H1 (cell line): ENCODE measurements around the gene RPL32. TPM values are rescaled to one million over a fixed set of nuclear protein-coding genes. Genes with fewer than 3 reads are reported as not detected.

Source experiments
- CTCF ChIA-PET: fragments of 300-600 bp; sonication (Branson Sonifier 250); formaldehyde crosslinking; loops from one replicate; lab custom pipeline; 2021; ENCODE audit not compliant: partially characterized antibody; lab: Charles Lee
- POLR2A ChIA-PET: fragments of 300-600 bp; sonication (Branson Sonifier 250); formaldehyde crosslinking; loops from one replicate; lab custom pipeline; 2021; ENCODE audit warnings: inconsistent platforms; ENCODE audit not compliant: partially characterized antibody; lab: Charles Lee
- DNase-seq, 2 experiments: peaks; one replicate each; pipeline versions ENCODE4 v3.0.0 to v3.0.0-alpha.2; 2010 to 2022; ENCODE audit warnings: low spot score in 2 of 2, low read depth in 1 of 2, mixed read lengths in 1 of 2
- FAIRE-seq: peaks from 2 replicates; lab custom pipeline; 2011; peaks lifted over from hg19 to GRCh38; lab: Jason Lieb, UNC
- H2AFZ ChIP-seq: 2 replicates; pipeline ENCODE4 v1.8.1; 2012; ENCODE audit warnings: low read length, inconsistent platforms
- H2AK5ac ChIP-seq: 2 replicates; pipeline ENCODE4 v1.6.1; 2013; ENCODE audit warnings: low read depth, low read length
- H2BK120ac ChIP-seq: replicated peaks from 2 replicates; pipeline ENCODE3; 2013; ENCODE audit warnings: low read depth, low read length, inconsistent platforms
- H2BK12ac ChIP-seq: 2 replicates; pipeline ENCODE4 v1.6.1; 2013; ENCODE audit warnings: low read depth, low read length
- H2BK15ac ChIP-seq: 2 replicates; pipeline ENCODE4 v1.6.1; 2013; ENCODE audit warnings: low read length
- H2BK20ac ChIP-seq: 2 replicates; pipeline ENCODE4 v1.6.1; 2013; ENCODE audit warnings: low read length
- H2BK5ac ChIP-seq: 2 replicates; pipeline ENCODE4 v1.6.1; 2013; ENCODE audit warnings: low read depth, low read length
- H3K14ac ChIP-seq: 2 replicates; pipeline ENCODE4 v1.6.1; 2013; ENCODE audit warnings: inconsistent platforms; ENCODE audit not compliant: insufficient read length
- H3K18ac ChIP-seq: 2 replicates; pipeline ENCODE4 v1.6.1; 2013; ENCODE audit warnings: low read length; ENCODE audit errors: extremely low read depth
- H3K23ac ChIP-seq: 2 replicates; pipeline ENCODE4 v1.6.1; 2013; ENCODE audit warnings: inconsistent platforms; ENCODE audit not compliant: insufficient read length
- H3K23me2 ChIP-seq: 2 replicates; pipeline ENCODE4 v1.6.1; 2013; ENCODE audit warnings: low read depth, low read length
- H3K27ac ChIP-seq: 2 replicates; pipeline ENCODE4 v1.6.1; 2011; ENCODE audit warnings: low read depth, low read length, inconsistent platforms
- H3K27me3 ChIP-seq, 4 experiments: replicated peaks in 1 of 4; 1 replicate in 1 of 4; 2 replicates in 3 of 4; pipeline versions ENCODE4 v1.6.1 to v1.8.1; 2011 to 2013; ENCODE audit warnings: low read length in 3 of 4, mild to moderate bottlenecking in 3 of 4, inconsistent platforms in 2 of 4, mixed read lengths in 2 of 4, moderate library complexity in 1 of 4; ENCODE audit not compliant: control insufficient read depth in 3 of 4, insufficient read depth in 3 of 4; ENCODE audit errors: extremely low read depth in 1 of 4
- H3K36me3 ChIP-seq, 4 experiments: 2 replicates each; pipeline versions ENCODE4 v1.6.1 to v1.8.1; 2011 to 2013; ENCODE audit warnings: mild to moderate bottlenecking in 4 of 4, low read length in 3 of 4, moderate library complexity in 2 of 4, control low read depth in 1 of 4, inconsistent platforms in 1 of 4; ENCODE audit not compliant: insufficient read depth in 4 of 4, control insufficient read depth in 2 of 4
- H3K4ac ChIP-seq: replicated peaks from 2 replicates; pipeline ENCODE3; 2013; ENCODE audit warnings: low read length, low read depth, mixed read lengths, inconsistent platforms; ENCODE audit not compliant: insufficient read length
- H3K4me1 ChIP-seq, 4 experiments: replicated peaks in 1 of 4; 1 replicate in 1 of 4; 2 replicates in 3 of 4; pipeline versions ENCODE4 v1.6.1 to v1.8.1; 2011 to 2013; ENCODE audit warnings: low read length in 3 of 4, inconsistent platforms in 2 of 4, mixed read lengths in 1 of 4; ENCODE audit not compliant: insufficient read depth in 4 of 4, control insufficient read depth in 3 of 4
- H3K4me2 ChIP-seq, 2 experiments: 2 replicates each; pipeline versions ENCODE4 v1.6.1 to v1.8.1; 2011 to 2013; ENCODE audit warnings: low read depth in 2 of 2, low read length in 2 of 2, control low read depth in 1 of 2, inconsistent platforms in 1 of 2, mild to moderate bottlenecking in 1 of 2; ENCODE audit not compliant: insufficient read depth in 1 of 2
- H3K4me3 ChIP-seq, 4 experiments: fragments of 200-600, 300-600 bp in 1 of 4; sonication (generic), shearing (Covaris generic), sonication (Bioruptor Twin) in 1 of 4; 2 replicates each; pipeline versions ENCODE4 v1.5.1 to v1.8.1; 2011 to 2016; ENCODE audit warnings: low read length in 4 of 4, low read depth in 3 of 4, control low read depth in 2 of 4, inconsistent platforms in 2 of 4, mild to moderate bottlenecking in 2 of 4, mixed read lengths in 1 of 4, moderate library complexity in 1 of 4; ENCODE audit not compliant: insufficient read depth in 2 of 4; ENCODE audit errors: extremely low read depth in 1 of 4
- H3K56ac ChIP-seq: replicated peaks from 2 replicates; pipeline ENCODE3; 2013; ENCODE audit warnings: low read depth, mild to moderate bottlenecking, mixed read lengths, low read length, inconsistent platforms; ENCODE audit not compliant: insufficient read length
- H3K79me1 ChIP-seq: 2 replicates; pipeline ENCODE4 v1.6.1; 2013; ENCODE audit warnings: low read depth, low read length, control low read depth
- H3K79me2 ChIP-seq, 2 experiments: 2 replicates each; pipeline versions ENCODE4 v1.6.1 to v1.8.1; 2012 to 2013; ENCODE audit warnings: low read length in 2 of 2, mild to moderate bottlenecking in 2 of 2, inconsistent platforms in 1 of 2; ENCODE audit not compliant: insufficient read depth in 2 of 2, control insufficient read depth in 1 of 2
- H3K9ac ChIP-seq, 4 experiments: replicated peaks in 1 of 4; 1 replicate in 1 of 4; 2 replicates in 3 of 4; pipeline versions ENCODE4 v1.6.1 to v1.8.1; 2011 to 2013; ENCODE audit warnings: low read depth in 3 of 4, low read length in 3 of 4, control low read depth in 2 of 4, mild to moderate bottlenecking in 2 of 4, moderate library complexity in 2 of 4, inconsistent platforms in 1 of 4; ENCODE audit errors: extremely low read depth in 1 of 4
- H3K9me3 ChIP-seq, 2 experiments: 2 replicates each; pipeline versions ENCODE4 v1.6.1 to v1.8.1; 2012 to 2013; ENCODE audit warnings: mild to moderate bottlenecking in 2 of 2, moderate library complexity in 2 of 2, control low read depth in 1 of 2, inconsistent platforms in 1 of 2, low read depth in 1 of 2, low read length in 1 of 2, mixed read lengths in 1 of 2; ENCODE audit not compliant: insufficient read depth in 2 of 2
- H4K20me1 ChIP-seq, 2 experiments: replicated peaks in 1 of 2; 2 replicates each; pipeline versions ENCODE3 to v1.8.1; 2011 to 2013; ENCODE audit warnings: inconsistent platforms in 2 of 2, low read length in 2 of 2, mild to moderate bottlenecking in 1 of 2; ENCODE audit not compliant: insufficient read depth in 2 of 2, control insufficient read depth in 1 of 2
- H4K5ac ChIP-seq: 2 replicates; pipeline ENCODE4 v1.6.1; 2013; ENCODE audit warnings: low read length, low read depth, mixed read lengths, inconsistent platforms; ENCODE audit not compliant: insufficient read length
- H4K8ac ChIP-seq: 2 replicates; pipeline ENCODE4 v1.8.0; 2013; ENCODE audit warnings: mild to moderate bottlenecking, moderate library complexity, low read length, inconsistent platforms; ENCODE audit not compliant: insufficient read depth; ENCODE audit errors: extremely low read depth
- H4K91ac ChIP-seq: replicated peaks from 2 replicates; pipeline ENCODE3; 2013; ENCODE audit warnings: low read length, mixed read lengths, inconsistent platforms; ENCODE audit not compliant: insufficient read length
- GABPA ChIP-seq: IDR thresholded peaks from 2 replicates; pipeline ENCODE4 v1.6.1; 2011; ENCODE audit warnings: mild to moderate bottlenecking, low read length, moderate library complexity, borderline replicate concordance; ENCODE audit not compliant: insufficient read depth
- NRF1 ChIP-seq: IDR thresholded peaks from 2 replicates; pipeline ENCODE4 v1.6.1; 2011; ENCODE audit warnings: mild to moderate bottlenecking, low read depth, low read length, improper control_type of control experiment
- PHF8 ChIP-seq: fragments of 200-600 bp; sonication (generic); conservative IDR thresholded peaks from 2 replicates; pipeline ENCODE4 v1.7.1; 2012; ENCODE audit warnings: low read depth, mild to moderate bottlenecking, inconsistent platforms, low read length, moderate library complexity
- POLR2A ChIP-seq, 2 experiments: IDR thresholded peaks; 1 replicate in 1 of 2; 2 replicates in 1 of 2; pipeline ENCODE4 v1.6.1; 2011; ENCODE audit warnings: low read depth in 2 of 2, low read length in 2 of 2, mild to moderate bottlenecking in 2 of 2; ENCODE audit errors: control extremely low read depth in 1 of 2
- POU5F1 ChIP-seq: IDR thresholded peaks from 2 replicates; pipeline ENCODE4 v1.6.1; 2011; ENCODE audit warnings: low read depth, mild to moderate bottlenecking, low read length, moderate library complexity
- RXRA ChIP-seq: IDR thresholded peaks from 2 replicates; pipeline ENCODE4 v1.6.1; 2011; ENCODE audit warnings: low read depth, mild to moderate bottlenecking, low read length, moderate library complexity; ENCODE audit not compliant: insufficient read depth
- WGBS, 2 experiments: shearing (Covaris generic) in 1 of 2; methylation state at CpG; one replicate each; pipeline versions ENCODE4 v1.1.6 to v1.1.7; 2013 to 2015; ENCODE audit warnings: low lambda C conversion rate in 2 of 2, mixed read lengths in 2 of 2, inconsistent platforms in 1 of 2, low coverage in 1 of 2, missing lambda C conversion rate in 1 of 2; ENCODE audit not compliant: insufficient replicate concordance in 2 of 2, insufficient coverage in 1 of 2, insufficient read length in 1 of 2; ENCODE audit errors: extremely low coverage in 1 of 2, missing lambda C conversion rate in 1 of 2; 5-methylcytosine and 5-hydroxymethylcytosine counted together
- polyA plus RNA-seq, 7 experiments: library from polyadenylated mRNA; depleted of rRNA in 3 of 7; stranded (reverse) in 5 of 7; unstranded in 2 of 7; fragments of >200 nt in 5 of 7; fragments of 200-250 nt in 2 of 7; gene quantifications; 1 replicate in 5 of 7; 2 replicates in 1 of 7; 4 replicates in 1 of 7; pipeline versions ENCODE4 v1.2.1 to v1.2.3, GENCODE V29; 2011 to 2013; ENCODE audit warnings: missing spikeins in 2 of 7, mixed read lengths in 2 of 7
- total RNA-seq: library from RNA; stranded (reverse); fragmentation: NEBNext Ultra II Directional; extraction: Animal tissue kit (Norgen Biotek cat#: 25700); gene quantifications from 2 replicates; pipeline ENCODE4 v1.2.1, GENCODE V29; 2021
- TF ChIP-seq, protein P1 (sequence below): IDR thresholded peaks from 2 replicates; pipeline ENCODE4 v1.6.1; 2012; ENCODE audit warnings: inconsistent platforms

The RPL32 gene
- total and polyA plus RNA-seq, 2 of the 8 experiments (the other 6 are each of a cell fraction or from before 2014, with no cell fraction given), result 1,443 to 2,043 TPM

DNA sequence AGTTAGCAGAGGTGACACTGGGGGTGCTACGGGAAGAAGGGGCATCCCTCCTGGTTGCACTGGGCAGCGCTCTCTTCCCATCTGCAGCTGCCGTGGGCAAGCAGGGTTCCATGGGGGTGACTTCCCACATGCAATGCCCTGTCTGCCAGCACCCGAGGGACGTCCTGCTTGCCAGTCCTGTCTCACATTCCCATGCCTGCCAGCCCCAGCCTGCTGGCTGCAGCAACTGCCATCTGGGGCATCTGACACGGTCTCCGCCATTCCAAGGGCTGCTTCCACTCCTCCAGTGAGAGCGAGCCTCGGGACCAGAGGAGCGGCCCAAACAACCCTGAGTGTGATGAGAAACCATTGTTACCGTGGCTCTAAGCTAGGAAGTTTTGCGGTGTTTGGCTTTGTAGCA lies 45.4 kb upstream of the RPL32 start:
- H3K4me2 ChIP-seq, result no peak overlapping the region
- no peak overlapping the region for H3K4me3 ChIP-seq
- ChIA-PET POLR2A (interaction anchor here (0.6 to 2.7 kb wide), 6 partner anchors 9 to 54 kb away, joined by 3 to 11 read pairs (median 6); no protein-coding TSS in a partner anchor), CTCF (interaction anchor here (0.8 to 14.8 kb wide), 9 partner anchors 9 to 100 kb away, joined by 3 to 353 read pairs (median 6); no protein-coding TSS in a partner anchor)
- H4K5ac ChIP-seq, result no peak overlapping the region
- H3K18ac ChIP-seq, result no peak overlapping the region
- H3K9me3 ChIP-seq, result no peaks in the 10 kb centered on the region
- H3K56ac ChIP-seq, result no peak overlapping the region
- 89% methylated on average over 12 of the region's 12 CpGs; no CpG with 5 or more reads in 1 of the 2 experiments for WGBS, 2 experiments
- H4K8ac ChIP-seq, result no peak overlapping the region
- no peak overlapping the region for H2BK12ac ChIP-seq
- H4K91ac ChIP-seq, result no peak overlapping the region
- H3K4ac ChIP-seq, result no peak overlapping the region
- H3K27me3 ChIP-seq, result peaks cover 0 to 8% (median 1%) of the 10 kb centered on the region in 4 experiments; a peak in 4 of 7 replicates
- no peaks in the 10 kb centered on the region for H4K20me1 ChIP-seq
- H3K79me1 ChIP-seq, result no peaks in the 10 kb centered on the region
- no peak overlapping the region for H2BK120ac ChIP-seq
- H2BK5ac ChIP-seq, result no peak overlapping the region
- H3K23me2 ChIP-seq, result no peaks in the 10 kb centered on the region
- H3K36me3 ChIP-seq, result no peaks in the 10 kb centered on the region; a peak in 1 of 8 replicates
- no peak overlapping the region for H3K9ac ChIP-seq
- H2BK20ac ChIP-seq, result no peak overlapping the region
- no peak overlapping the region for H2AK5ac ChIP-seq
- FAIRE-seq (no peak), DNase-seq (no peak)
- peaks cover 0 to 3% (median 2%) of the 10 kb centered on the region in 4 experiments; a peak in 2 of 7 replicates for H3K4me1 ChIP-seq
- H3K79me2 ChIP-seq, result no peaks in the 10 kb centered on the region
- no peak overlapping the region for H2BK15ac ChIP-seq
- H3K27ac ChIP-seq, result no peak overlapping the region
- H3K14ac ChIP-seq, result no peak overlapping the region
- H3K23ac ChIP-seq, result no peak overlapping the region
- no peak overlapping the region for H2AFZ ChIP-seq
- TF ChIP-seq RXRA (no peak), NRF1 (no peak), POU5F1 (no peak), GABPA (no peak), PHF8 (no peak), POLR2A (IDR thresholded peaks at IDR 0.05; ENCODE audit: control extremely low read depth in 1 of 2, low read depth in 2 of 2, low read length in 2 of 2) (no peak)
- TF ChIP-seq, protein P1, sequence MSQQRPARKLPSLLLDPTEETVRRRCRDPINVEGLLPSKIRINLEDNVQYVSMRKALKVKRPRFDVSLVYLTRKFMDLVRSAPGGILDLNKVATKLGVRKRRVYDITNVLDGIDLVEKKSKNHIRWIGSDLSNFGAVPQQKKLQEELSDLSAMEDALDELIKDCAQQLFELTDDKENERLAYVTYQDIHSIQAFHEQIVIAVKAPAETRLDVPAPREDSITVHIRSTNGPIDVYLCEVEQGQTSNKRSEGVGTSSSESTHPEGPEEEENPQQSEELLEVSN, result no peak
